DMS153 treated with DMSO at 0.1 percent for 48 hours (cell line): ENCODE results near the gene TYW3.
"Not testable (repeated sequence)": the region's sequence is repeated elsewhere in the genome, so short reads cannot be mapped to it uniquely, and the experiment has no call there.

Experiments used
- DNase-seq: peaks from one replicate; lab custom pipeline; 2025; ENCODE audit not compliant: unreplicated experiment; lab: John Stamatoyannopoulos, UW

TYW3 gene

GRCh38 chr1:74729741-74730478 is 3.0 kb upstream of the TYW3 start:
- no peak for DNase-seq

DNA sequence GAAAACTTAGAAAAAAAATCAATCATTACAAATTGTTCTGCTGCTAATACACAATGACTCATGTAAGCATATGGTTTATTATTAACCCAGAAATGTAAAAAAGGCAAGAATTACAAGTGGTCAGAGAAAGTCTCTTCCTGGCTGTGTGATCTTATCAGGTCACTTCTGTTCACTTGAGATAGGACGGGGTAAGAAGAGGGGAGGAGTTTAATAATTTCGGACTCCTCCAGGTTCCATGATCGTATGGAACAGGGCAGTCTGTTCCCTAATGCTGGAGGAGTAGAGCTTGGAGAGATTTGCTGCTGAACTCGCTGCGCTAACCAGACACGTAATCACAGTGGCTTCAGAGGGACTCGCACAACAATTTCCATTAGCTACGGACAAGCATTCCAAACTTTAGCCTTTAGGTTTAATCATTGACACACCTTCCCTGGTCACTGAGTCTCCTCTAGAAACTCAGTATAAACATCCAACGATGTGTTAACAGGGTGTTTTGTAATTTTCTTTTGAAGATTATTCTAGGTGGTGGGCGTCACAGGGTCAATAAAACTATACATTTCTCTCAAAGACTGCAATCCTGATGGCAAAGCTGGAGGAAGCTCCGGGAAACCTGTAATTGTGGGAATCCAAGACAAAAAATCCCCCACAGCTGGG is 1.4 kb upstream of the TYW3 start:
- DNase-seq, result no peak

DNA sequence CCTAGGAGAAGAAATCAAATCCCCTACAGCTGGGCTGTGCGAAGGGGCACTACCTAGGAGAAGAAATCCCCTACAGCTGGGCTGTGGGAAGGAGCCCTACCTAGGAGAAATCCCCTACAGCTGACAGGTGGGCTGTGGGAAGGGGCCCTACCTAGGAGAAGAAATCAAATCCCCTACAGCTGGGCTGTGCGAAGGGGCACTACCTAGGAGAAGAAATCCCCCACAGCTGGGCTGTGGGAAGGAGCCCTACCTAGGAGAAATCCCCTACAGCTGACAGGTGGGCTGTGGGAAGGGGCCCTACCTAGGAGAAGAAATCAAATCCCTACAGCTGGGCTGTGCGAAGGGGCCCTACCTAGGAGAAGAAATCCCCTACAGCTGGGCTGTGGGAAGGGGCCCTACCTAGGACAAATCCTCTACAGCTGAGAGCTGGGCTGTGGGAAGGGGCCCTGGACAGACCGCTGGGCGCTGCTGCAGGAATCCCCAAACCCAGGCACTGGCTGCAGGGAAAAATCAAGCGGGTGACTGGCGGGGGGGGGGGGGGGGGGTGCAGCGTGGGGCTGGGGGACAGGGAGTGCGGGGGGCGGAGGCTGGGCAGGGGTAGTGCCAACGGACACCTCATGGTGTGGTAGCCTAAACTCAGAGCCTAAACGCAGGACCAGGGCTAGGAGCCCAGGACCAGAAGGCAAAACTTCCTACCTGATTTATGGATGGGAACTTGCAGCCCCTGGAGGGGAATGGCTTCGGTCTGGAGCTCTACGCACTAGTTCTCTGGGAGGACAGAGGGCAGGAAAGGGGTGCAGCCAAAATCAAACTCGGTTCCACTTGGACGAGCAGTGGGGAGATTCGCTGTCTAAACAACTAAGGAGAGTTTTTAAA is 643 bp upstream of the TYW3 start:
- DNase-seq, result not testable (repeated sequence)

DNA sequence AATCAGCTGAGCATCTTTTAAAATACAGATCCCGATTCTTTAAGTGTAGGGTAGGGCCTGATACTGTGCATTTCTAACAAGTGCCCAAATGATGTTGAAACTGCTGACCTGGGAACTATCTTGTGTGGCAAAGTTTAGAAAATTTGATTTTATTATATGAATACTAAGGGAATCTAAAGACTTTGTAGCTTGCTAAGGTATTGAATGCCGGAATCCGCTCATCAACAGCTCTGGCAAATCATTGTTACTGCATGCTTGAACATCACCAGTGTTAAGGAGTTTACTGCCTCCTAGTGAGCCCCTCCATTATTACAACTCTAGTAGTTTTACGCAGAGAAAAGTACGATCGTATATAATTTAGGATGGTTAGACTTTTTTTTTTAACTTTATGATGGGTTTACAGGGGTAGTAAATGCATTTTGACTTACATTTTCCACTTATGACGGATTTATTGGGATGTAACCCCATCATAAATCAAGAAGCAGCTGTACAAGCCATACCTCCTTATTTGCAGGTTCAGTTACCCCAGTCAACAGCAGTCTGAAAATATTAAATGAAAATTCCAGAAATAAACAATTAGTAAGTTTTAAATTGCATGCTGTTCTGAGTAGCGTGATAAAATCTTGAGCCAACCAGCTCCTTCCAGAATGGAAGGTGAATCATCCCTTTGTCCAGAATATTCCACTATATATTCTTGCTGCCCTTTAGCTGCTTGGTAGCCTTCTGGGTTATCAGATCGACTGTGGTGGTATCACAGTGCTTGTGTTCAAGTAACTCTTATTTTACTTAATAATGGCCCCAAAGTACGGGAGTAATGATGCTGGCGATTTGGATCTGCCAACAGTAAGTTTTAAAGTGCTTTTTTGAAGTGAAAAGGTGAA is 892 bp downstream of the TYW3 start:
- DNase-seq, result peak; percentile 61

DNA sequence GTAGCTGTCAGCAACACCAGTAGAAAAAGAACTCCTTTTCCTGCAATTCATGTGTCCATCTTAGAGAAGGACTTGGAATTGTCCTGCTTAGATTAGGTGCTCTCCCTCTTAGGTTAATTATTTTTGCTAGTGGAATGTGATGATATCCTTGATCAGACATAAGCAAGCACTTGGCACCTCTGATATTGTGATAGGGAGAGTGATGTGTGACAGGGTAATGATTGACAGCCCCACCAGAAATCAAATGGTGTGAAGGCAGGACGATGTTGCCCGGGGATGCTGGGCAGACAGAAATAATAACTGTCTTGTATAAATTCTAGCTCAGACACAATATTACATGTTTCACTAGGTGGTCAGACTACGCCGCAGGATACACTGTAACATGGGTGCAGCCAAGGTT is 4.4 kb downstream of the TYW3 start:
- no peak for DNase-seq

- not testable (repeated sequence) for DNase-seq
Observed at GRCh38 chr1:74740307-74740980, 7.5 kb downstream of the TYW3 start.

DNA sequence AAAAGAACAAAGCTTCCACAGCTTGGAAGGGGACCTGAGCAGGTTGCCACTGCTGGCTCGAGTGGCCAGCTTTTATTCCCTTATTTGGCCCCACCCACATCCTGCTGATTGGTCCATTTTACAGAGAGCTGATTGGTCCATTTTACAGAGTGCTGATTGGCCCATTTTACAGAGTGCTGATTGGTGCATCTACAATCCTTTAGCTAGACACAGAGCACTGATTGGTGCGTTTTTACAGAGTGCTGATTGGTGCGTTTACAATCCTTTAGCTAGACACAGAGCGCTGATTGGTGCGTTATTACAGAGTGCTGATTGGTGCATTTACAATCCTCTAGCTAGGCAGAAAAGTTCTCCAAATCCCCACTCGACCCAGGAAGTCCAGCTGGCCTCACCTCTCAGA is 12.3 kb downstream of the TYW3 start:
- not testable (repeated sequence) for DNase-seq

DNA sequence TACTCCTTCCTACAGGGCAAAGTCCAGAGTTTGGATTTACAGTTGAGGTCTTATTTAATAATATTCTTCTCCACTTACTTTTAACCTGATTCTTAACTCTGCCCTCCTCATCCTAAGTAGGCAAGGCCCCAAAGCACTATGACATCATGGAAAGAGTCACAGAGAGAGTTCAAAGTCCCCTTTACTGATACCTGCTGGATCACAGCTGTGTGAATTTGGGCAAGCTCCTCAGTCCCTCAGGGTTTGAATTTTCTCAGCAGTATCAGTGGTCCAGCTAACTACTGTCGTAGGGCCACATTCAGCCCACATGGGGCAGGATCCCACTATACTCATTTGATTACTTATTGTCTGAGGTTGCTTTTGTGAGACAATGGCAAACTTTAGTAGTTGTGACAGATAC is 16.0 kb downstream of the TYW3 start:
- DNase-seq, result no peak

DNA sequence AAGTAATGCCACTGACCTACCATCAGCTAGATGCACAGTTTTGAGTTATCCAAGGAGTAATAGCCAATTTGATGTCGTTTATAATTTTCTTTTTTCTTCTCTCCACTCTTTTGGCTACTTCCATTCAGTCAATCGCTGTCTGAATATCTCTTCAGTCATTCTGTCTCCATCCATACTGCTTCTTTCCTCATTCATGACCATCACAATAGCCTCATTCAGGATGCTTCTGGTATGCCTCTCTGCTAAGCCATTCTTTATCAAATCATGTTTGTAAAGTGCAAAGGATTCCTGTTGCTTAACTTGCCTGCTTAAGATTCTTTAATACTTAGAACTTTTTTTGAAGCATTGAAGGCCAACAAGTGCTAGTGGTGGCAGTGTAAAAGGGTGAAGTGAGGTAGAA is 20.2 kb downstream of the TYW3 start:
- no peak for DNase-seq

DNA sequence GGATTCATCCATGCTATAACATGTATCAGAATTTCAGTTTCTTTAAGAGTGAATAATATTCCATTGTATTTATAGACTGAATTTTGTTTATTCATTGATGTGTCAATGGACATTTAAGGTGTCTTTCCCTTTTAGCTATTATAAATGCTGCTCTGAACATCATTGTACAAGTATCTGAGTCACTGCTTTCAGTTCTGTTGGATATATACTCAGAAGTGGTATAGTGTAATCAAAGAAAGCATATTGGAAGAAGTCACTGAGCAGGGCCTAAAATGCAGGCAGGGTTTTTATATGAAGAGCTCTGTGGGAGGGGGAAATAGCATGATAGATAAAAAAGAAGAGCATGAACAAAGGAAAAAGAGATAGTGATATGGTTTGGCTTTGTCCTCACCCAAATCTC is 22.5 kb downstream of the TYW3 start:
- no peak for DNase-seq

DNA sequence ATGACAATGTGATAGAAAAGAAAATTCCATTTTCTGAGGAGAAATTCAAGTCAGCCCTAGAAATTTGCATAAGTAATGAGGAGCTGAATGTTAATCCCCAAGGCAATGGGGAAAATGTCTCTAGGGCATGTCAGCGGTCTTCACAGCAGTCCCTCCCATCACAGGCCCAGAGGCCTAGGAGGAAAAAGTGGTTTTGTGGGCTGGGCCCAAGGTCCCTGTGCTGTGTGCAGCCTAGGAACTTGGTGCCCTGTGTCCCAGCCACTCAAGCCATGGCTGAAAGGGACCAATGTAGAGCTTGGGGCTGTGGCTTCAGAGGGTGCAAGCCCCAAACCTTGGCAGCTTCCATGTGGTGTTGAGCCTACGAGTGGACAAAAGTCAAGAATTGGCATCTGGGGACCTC is 23.7 kb downstream of the TYW3 start:
- not testable (repeated sequence) for DNase-seq

DNA sequence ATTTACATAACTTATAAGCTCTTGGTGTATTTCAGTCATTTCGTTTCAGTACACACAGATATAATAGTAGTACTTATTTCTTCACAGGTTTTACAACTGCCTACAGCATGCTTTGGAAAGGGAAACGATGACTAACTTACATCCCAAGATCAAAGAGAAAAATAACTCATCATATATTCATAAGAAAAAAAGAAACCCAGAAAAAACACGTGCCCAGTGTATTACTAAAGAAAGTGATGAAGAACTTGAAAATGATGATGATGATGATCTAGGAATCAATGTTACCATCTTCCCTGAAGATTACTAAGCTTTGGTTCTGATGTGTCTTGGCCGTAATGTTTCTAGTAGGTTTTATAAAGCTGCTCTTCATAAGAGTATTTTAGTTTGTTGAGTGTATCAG is 30.9 kb downstream of the TYW3 start:
- no peak for DNase-seq

DNA sequence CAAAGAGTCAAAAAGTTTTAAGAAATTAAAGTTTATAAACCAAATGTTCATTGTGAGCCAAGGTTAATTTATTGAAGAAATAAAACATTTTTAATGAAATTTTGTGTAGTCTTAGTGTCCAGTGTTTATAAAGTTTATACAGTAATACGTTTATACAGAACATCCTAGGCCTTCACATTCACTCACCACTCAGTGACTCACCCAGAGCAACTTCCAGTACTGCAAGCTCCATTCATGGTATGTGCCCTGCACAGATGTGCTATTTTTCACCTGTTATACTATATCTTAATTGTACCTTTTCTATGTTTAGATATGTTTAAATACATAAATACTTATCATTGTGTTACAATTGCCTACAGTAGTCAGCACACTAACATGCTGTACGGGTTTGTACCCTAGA is 33.6 kb downstream of the TYW3 start:
- no peak for DNase-seq

GRCh38 chr1:74767490-74767889 is 34.5 kb downstream of the TYW3 start:
- no peak for DNase-seq

DNA sequence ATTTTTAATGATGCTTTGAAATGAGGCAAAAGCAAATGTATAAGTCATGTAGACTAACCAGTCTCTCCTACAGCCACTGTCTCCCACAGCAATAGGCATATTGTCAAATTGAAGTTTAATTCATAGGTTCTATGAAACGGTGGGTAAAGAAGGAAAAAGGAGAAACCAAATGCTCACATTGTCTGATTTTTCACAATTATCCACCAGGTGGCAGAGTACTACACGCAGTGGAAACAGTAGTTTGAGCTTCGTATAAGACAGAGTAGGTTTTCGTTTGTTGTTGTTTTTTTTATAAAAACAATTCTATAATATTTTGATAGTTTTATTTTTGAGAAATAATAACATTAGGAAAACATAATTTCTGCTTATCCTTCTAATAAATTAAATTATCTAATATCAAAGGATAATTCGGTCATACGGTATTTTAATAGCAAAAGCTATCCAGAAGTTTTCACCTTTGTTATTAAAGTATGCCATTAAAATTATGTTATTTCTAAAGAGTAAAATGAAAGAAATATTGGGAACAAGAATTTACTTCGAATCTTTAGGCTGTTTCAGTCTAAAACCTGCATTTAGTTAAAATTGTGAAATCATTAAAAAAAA is 39.1 kb downstream of the TYW3 start:
- peak; percentile 70 for DNase-seq

- no peak for DNase-seq
Observed at GRCh38 chr1:74772945-74773344, 40.0 kb downstream of the TYW3 start.

- no peak for DNase-seq
Observed at GRCh38 chr1:74773582-74773981, 40.6 kb downstream of the TYW3 start.

DNA sequence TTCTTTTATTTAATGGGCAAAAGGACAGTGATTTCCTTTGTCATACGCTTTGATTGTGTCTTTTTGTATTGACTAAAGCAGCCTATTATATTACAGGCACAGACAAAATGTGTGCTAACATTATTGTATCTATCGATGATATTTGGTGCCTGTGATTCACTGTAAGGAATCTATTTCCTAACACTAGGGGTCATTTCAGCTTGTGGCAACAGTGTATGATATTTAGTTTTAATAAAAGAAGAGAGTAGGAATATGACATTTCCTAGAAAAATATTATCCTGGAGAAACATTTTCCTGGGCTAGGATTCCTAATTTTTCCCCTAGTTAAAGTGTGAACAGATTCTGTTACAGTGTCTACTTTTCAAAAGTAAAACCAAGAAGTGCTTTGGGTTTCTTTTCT is 42.8 kb downstream of the TYW3 start:
- DNase-seq, result no peak

DNA sequence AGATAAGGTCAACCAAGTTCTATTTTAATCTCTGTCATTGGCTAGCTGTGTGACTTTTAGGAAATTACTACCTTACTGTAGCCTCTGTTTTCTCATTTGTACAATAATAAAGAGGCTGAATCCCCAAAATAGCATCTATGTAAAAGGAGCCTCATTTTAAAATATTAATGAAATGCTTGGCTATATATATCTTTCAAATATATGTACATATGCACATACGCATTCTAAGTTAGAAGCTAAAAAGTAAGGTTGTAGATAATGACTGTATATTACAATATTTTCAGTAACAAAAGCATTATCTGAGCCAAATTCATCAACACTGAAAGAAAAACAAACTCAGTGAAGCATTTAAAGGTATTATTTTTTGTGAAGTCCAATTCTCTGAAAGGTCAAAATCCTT is 44.6 kb downstream of the TYW3 start:
- no peak for DNase-seq

DNA sequence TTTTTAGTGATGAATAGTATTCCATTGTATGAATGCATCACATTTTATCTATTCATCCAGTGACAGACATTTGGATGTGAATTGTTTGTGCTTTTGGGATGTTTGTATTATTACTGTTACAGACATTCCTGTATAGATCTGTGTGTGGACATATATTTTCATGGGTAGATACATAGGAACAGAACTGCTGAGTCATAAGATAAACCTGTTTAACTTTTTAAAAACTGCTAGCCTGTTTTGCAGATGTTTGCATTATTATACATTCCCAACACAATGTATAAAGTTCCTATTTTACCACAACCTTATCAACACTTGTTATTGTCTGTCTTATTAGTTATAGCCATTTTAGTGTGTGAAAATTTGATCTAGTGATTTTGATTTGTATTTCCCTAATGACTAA is 46.8 kb downstream of the TYW3 start:
- no peak for DNase-seq
